ENCODE data around the gene NDUFA6. TPM values are rescaled to one million over a fixed set of nuclear protein-coding genes. Genes with fewer than 3 reads are reported as not detected.
"Not testable (repeated sequence)": the region's sequence is repeated elsewhere in the genome, so short reads cannot be mapped to it uniquely, and the experiment has no call there.

The NDUFA6 gene
- total RNA-seq, 1 experiment from 2014 or later: 118 TPM

DNA sequence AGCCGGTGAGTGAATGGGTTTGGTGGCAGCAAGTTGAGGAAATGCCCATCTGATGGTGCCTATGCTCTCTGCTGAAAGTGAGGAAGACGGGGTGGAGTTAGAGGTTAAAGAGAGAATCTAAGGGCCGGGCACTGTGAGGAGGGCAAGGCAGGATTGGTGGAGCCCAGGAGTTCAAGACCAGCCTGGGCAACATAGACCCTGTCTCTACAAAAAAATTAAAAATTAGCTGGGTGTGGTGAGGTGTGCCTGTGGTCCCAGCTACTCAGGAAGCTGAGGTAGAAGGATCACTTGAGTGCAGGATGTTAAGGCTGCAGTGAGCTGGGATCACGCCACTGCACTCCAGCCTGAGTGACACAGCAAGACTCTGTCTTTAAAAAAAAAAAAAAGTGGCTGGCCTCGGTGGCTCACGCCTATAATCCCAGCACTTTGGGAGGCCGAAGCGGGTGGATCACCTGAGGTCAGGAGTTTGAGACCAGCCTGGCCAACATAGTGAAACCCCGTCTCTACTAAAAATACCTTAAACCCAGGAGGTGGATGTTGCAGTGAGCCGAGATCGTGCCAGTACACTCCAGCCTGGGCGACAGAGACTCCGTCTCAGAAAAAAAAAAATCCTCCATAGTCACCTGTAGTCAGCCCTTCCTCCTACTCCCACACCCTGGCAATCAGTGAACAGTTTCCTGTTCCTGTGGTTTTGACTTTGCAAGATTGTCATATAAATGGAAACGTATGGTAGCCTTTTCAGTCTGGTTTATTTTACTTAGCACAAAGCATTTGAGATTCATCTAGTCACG, 29.9 kb upstream of the NDUFA6 start:
- H3K9me2 ChIP-seq (replicated peaks; ENCODE audit: low read length); H3K4me2 ChIP-seq (ENCODE audit: low read length); H3K9me3 ChIP-seq (ENCODE audit: low read length); H3K27ac ChIP-seq (ENCODE audit: low read length); BruUV-seq (replicated peaks); H3K4me1 ChIP-seq (ENCODE audit: insufficient read depth, low read length); H3K27me3 ChIP-seq (ENCODE audit: low read length); H3K36me3 ChIP-seq (ENCODE audit: low read depth, low read length); H2AFZ ChIP-seq (ENCODE audit: low read length); H3F3A ChIP-seq (ENCODE audit: low read length, unreplicated experiment); intact Hi-C loops (cut with micrococcal nuclease); H3K9ac ChIP-seq (ENCODE audit: low read length); H3K79me2 ChIP-seq (ENCODE audit: low read length); DNase-seq; CTCF ChIA-PET; H3K4me3 ChIP-seq (ENCODE audit: low read length); ATAC-seq; H4K20me1 ChIP-seq (ENCODE audit: low read length); POLR2A ChIA-PET (ENCODE audit: unreplicated experiment): not testable (repeated sequence)

- Histone ChIP-seq H4K20me1 (ENCODE audit: low read length) (no peaks in the 10 kb centered on the region), H3K9me3 (ENCODE audit: low read length) (no peaks in the 10 kb centered on the region), H3K9me2 (replicated peaks; ENCODE audit: low read length) (no peaks in the 10 kb centered on the region), H2AFZ (ENCODE audit: low read length) (no peak overlapping the region), H3K27me3 (ENCODE audit: low read length) (no peaks in the 10 kb centered on the region), H3K4me3 (ENCODE audit: low read length) (no peak overlapping the region), H3F3A (ENCODE audit: low read length, unreplicated experiment) (no peaks in the 10 kb centered on the region), H3K27ac (ENCODE audit: low read length) (no peak overlapping the region), H3K79me2 (ENCODE audit: low read length) (no peaks in the 10 kb centered on the region), H3K36me3 (ENCODE audit: low read depth, low read length) (no peaks in the 10 kb centered on the region; the same call in 1 of the 2 replicates), H3K4me2 (ENCODE audit: low read length) (no peak overlapping the region), H3K9ac (ENCODE audit: low read length) (no peak overlapping the region), H3K4me1 (ENCODE audit: insufficient read depth, low read length) (no peaks in the 10 kb centered on the region)
- DNase-seq (no peak), ATAC-seq (no peak)
- ChIA-PET CTCF (no interaction called here), POLR2A (ENCODE audit: unreplicated experiment) (no interaction called here)
- TF ChIP-seq EZH2phosphoT487 (IDR thresholded peaks at IDR 0.05; ENCODE audit: borderline replicate concordance, low read length): no peak
- TF ChIP-seq EZH2 (IDR thresholded peaks at IDR 0.05; ENCODE audit: low read length, unreplicated experiment): no peak
- TF ChIP-seq, protein P1, sequence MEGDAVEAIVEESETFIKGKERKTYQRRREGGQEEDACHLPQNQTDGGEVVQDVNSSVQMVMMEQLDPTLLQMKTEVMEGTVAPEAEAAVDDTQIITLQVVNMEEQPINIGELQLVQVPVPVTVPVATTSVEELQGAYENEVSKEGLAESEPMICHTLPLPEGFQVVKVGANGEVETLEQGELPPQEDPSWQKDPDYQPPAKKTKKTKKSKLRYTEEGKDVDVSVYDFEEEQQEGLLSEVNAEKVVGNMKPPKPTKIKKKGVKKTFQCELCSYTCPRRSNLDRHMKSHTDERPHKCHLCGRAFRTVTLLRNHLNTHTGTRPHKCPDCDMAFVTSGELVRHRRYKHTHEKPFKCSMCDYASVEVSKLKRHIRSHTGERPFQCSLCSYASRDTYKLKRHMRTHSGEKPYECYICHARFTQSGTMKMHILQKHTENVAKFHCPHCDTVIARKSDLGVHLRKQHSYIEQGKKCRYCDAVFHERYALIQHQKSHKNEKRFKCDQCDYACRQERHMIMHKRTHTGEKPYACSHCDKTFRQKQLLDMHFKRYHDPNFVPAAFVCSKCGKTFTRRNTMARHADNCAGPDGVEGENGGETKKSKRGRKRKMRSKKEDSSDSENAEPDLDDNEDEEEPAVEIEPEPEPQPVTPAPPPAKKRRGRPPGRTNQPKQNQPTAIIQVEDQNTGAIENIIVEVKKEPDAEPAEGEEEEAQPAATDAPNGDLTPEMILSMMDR (conservative IDR thresholded peaks at IDR 0.05; ENCODE audit: low read depth, low read length): no peak
- BruUV-seq (replicated peaks): no TSS peak
- intact Hi-C loops (cut with micrococcal nuclease): no loop called here
Observed at GRCh38 chr22:42116848-42117424, 26.4 kb upstream of the NDUFA6 start.

DNA sequence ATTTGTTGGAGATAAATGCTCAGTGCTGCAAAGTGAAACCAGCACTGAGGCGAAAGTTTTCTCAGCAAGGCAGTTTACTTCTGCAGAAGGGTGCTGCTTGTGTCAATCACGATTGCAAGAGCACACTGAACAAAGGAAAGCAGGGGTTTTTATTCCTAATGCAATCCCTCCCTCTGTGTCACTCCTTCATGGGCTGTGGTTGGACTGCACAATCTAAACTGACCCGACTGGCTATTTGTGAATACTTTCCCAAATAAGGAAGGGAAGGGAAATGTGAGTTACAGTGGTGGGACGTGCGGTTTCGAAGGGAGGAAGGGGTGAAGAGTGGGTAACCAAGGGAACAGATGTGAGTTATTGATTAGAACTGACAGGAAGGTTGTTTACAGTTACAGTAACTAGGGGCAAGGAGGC, 24.9 kb upstream of the NDUFA6 start:
- H3K79me2 ChIP-seq (ENCODE audit: low read length); H4K20me1 ChIP-seq (ENCODE audit: low read length); H3K9me2 ChIP-seq (replicated peaks; ENCODE audit: low read length); H3K27ac ChIP-seq (ENCODE audit: low read length); H3K36me3 ChIP-seq (ENCODE audit: low read depth, low read length); ATAC-seq; H3K9ac ChIP-seq (ENCODE audit: low read length); CTCF ChIA-PET; H2AFZ ChIP-seq (ENCODE audit: low read length); H3K27me3 ChIP-seq (ENCODE audit: low read length); DNase-seq; intact Hi-C loops (cut with micrococcal nuclease); H3K4me2 ChIP-seq (ENCODE audit: low read length); H3K4me1 ChIP-seq (ENCODE audit: insufficient read depth, low read length); BruUV-seq (replicated peaks); H3K9me3 ChIP-seq (ENCODE audit: low read length); POLR2A ChIA-PET (ENCODE audit: unreplicated experiment); H3K4me3 ChIP-seq (ENCODE audit: low read length); H3F3A ChIP-seq (ENCODE audit: low read length, unreplicated experiment): not testable (repeated sequence)

All from PC-3 (cell line).